ENCODE results near the gene ALOX5. TPM values are rescaled to one million over a fixed set of nuclear protein-coding genes. Genes with fewer than 3 reads are reported as not detected.

ALOX5 gene
- total and polyA plus RNA-seq, 10 of the 15 experiments (the other 5 are each of a cell fraction or from before 2014, with no cell fraction given) = 0.43 to 102 (median 34.2) TPM

GRCh38 chr10:45409782-45410181 lies 35.8 kb downstream of the ALOX5 start (continued):
- TF ChIP-seq MYC (IDR thresholded peaks at IDR 0.05; ENCODE audit: insufficient read depth, insufficient read length, insufficient replicate concordance, low read length, severe bottlenecking) (no peak), CTCF (IDR thresholded peaks at IDR 0.05 in 2 of 3, conservative IDR thresholded peaks at IDR 0.05 in 1 of 3; ENCODE audit: control insufficient read depth in 2 of 3, extremely low read depth in 1 of 3, insufficient read depth in 1 of 3, low read depth in 3 of 3, low read length in 3 of 3) (no peak), ATF3 (IDR thresholded peaks at IDR 0.05; ENCODE audit: borderline replicate concordance, extremely low read depth, low read depth, low read length) (no peak), BCL11A (IDR thresholded peaks at IDR 0.05; ENCODE audit: low read depth, low read length) (no peak), ZNF592 (IDR thresholded peaks at IDR 0.05) (no peak)
- TF ChIP-seq, protein P1, sequence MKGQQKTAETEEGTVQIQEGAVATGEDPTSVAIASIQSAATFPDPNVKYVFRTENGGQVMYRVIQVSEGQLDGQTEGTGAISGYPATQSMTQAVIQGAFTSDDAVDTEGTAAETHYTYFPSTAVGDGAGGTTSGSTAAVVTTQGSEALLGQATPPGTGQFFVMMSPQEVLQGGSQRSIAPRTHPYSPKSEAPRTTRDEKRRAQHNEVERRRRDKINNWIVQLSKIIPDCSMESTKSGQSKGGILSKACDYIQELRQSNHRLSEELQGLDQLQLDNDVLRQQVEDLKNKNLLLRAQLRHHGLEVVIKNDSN (IDR thresholded peaks at IDR 0.05; ENCODE audit: borderline replicate concordance, extremely low read length, insufficient read depth, low read depth, low read length) = no peak
